PC-3 (cell line): ENCODE results near the gene MFAP2. TPM values are rescaled to one million over a fixed set of nuclear protein-coding genes. Genes with fewer than 3 reads are reported as not detected.

Experiments used
- ATAC-seq: fragments of 200-7000 bp; cut with Tn5 transposase; 2 replicates; pipeline ENCODE4 v1.9.1; 2020; ENCODE audit warnings: mild to moderate bottlenecking, moderate library complexity
- BruUV-seq: library from RNA; stranded (reverse); fragments of 400-500 nt; replicated peaks from 2 replicates; lab custom pipeline; 2021; lab: Mats Ljungman, UMichigan
- CTCF ChIA-PET: fragments of 300-600 bp; sonication (Branson Sonifier 250); formaldehyde crosslinking; loops from one replicate; lab custom pipeline; 2022; ENCODE audit warnings: antibody characterized with exemption; lab: Charles Lee
- POLR2A ChIA-PET: fragments of 300-600 bp; sonication (Branson Sonifier 250); formaldehyde crosslinking; loops from one replicate; lab custom pipeline; 2022; ENCODE audit warnings: antibody characterized with exemption; ENCODE audit not compliant: unreplicated experiment; lab: Charles Lee
- DNase-seq: peaks from one replicate; pipeline ENCODE4 v3.0.0-alpha.2; 2015
- H2AFZ ChIP-seq: fragments of 300-600 bp; sonication (generic); 2 replicates; pipeline ENCODE4 v1.6.0; 2016; ENCODE audit warnings: antibody characterized with exemption, low read length
- H3F3A ChIP-seq: fragments of 300-600 bp; sonication (generic); one replicate; pipeline ENCODE4 v1.6.0; 2017; ENCODE audit warnings: antibody characterized with exemption, low read length, control low read depth, mild to moderate bottlenecking; ENCODE audit not compliant: unreplicated experiment
- H3K27ac ChIP-seq: fragments of 300-600 bp; sonication (generic); 2 replicates; pipeline ENCODE4 v1.5.1; 2016; ENCODE audit warnings: mild to moderate bottlenecking, low read length
- H3K27me3 ChIP-seq: fragments of 300-600 bp; sonication (generic); 2 replicates; pipeline ENCODE4 v1.6.1; 2016; ENCODE audit warnings: low read length, mixed read lengths
- H3K36me3 ChIP-seq: fragments of 300-600 bp; sonication (generic); 2 replicates; pipeline ENCODE4 v1.6.1; 2016; ENCODE audit warnings: low read depth, mixed run types, low read length, mixed read lengths
- H3K4me1 ChIP-seq: fragments of 300-600 bp; sonication (generic); 2 replicates; pipeline ENCODE4 v1.5.1; 2016; ENCODE audit warnings: low read length; ENCODE audit not compliant: insufficient read depth
- H3K4me2 ChIP-seq: fragments of 300-600 bp; sonication (generic); 2 replicates; pipeline ENCODE4 v1.6.0; 2016; ENCODE audit warnings: low read length
- H3K4me3 ChIP-seq: fragments of 300-600 bp; sonication (generic); 2 replicates; pipeline ENCODE4 v1.5.1; 2016; ENCODE audit warnings: mild to moderate bottlenecking, low read length, mixed read lengths
- H3K79me2 ChIP-seq: fragments of 300-600 bp; sonication (generic); 2 replicates; pipeline ENCODE4 v1.6.1; 2017; ENCODE audit warnings: low read length, mixed read lengths
- H3K9ac ChIP-seq: fragments of 300-600 bp; sonication (generic); 2 replicates; pipeline ENCODE4 v1.6.0; 2016; ENCODE audit warnings: mild to moderate bottlenecking, low read length
- H3K9me2 ChIP-seq: fragments of 300-600 bp; sonication (generic); replicated peaks from 2 replicates; pipeline ENCODE4 v1.6.1; 2016; ENCODE audit warnings: mixed run types, low read length, mixed read lengths
- H3K9me3 ChIP-seq: fragments of 300-600 bp; sonication (generic); 2 replicates; pipeline ENCODE4 v1.6.1; 2016; ENCODE audit warnings: low read length, mixed read lengths
- H4K20me1 ChIP-seq: fragments of 300-600 bp; sonication (generic); 2 replicates; pipeline ENCODE4 v1.6.1; 2016; ENCODE audit warnings: low read length, mixed read lengths
- CTCF ChIP-seq: fragments of 300-600 bp; sonication (generic); conservative IDR thresholded peaks from 2 replicates; pipeline ENCODE4 v1.5.1; 2017; ENCODE audit warnings: antibody characterized with exemption, low read depth, mild to moderate bottlenecking, low read length
- EZH2 ChIP-seq: fragments of 300-600 bp; sonication (generic); IDR thresholded peaks from one replicate; pipeline ENCODE4 v1.6.1; 2017; ENCODE audit warnings: antibody characterized with exemption, mild to moderate bottlenecking, low read length; ENCODE audit not compliant: unreplicated experiment
- EZH2phosphoT487 ChIP-seq: fragments of 300-600 bp; sonication (generic); IDR thresholded peaks from 2 replicates; pipeline ENCODE4 v1.6.1; 2018; ENCODE audit warnings: mild to moderate bottlenecking, antibody characterized with exemption, low read length, borderline replicate concordance
- intact Hi-C: fragments of 100-400 bp; cut with micrococcal nuclease; formaldehyde crosslinking; loops from 2 replicates; pipeline ENCODE4 v1.9.0; 2023
- total RNA-seq: library from RNA; depleted of rRNA; stranded (reverse); fragments of >200 nt; gene quantifications from 2 replicates; pipeline ENCODE4 v1.2.3, GENCODE V29; 2014

Gene MFAP2
- total RNA-seq, 1 experiment from 2014 or later: 1.8 TPM

GRCh38 chr1:16978139-16978538, 2.3 kb downstream of the MFAP2 start:
- Histone ChIP-seq H3K9me2 (no peaks in the 10 kb centered on the region), H3F3A (no peaks in the 10 kb centered on the region), H3K27ac (no peak overlapping the region), H3K36me3 (no peaks in the 10 kb centered on the region), H2AFZ (no peak overlapping the region), H3K4me1 (peaks cover 23% of the 10 kb centered on the region), H3K79me2 (no peaks in the 10 kb centered on the region), H3K4me3 (no peak overlapping the region), H4K20me1 (no peaks in the 10 kb centered on the region), H3K4me2 (no peak overlapping the region), H3K9ac (no peak overlapping the region), H3K9me3 (no peaks in the 10 kb centered on the region), H3K27me3 (no peaks in the 10 kb centered on the region)
- intact Hi-C loops: no loop called here
- no TSS peak for BruUV-seq
- no peak for DNase-seq
- CTCF ChIA-PET: no interaction called here
- no peak for ATAC-seq
- POLR2A ChIA-PET: interaction anchor here (0.7 kb wide), 1 partner anchor 257 kb away, joined by 3 read pairs; no protein-coding TSS in a partner anchor
- TF ChIP-seq EZH2phosphoT487 (no peak), CTCF (no peak), EZH2 (no peak)

- H4K20me1 ChIP-seq: no peaks in the 10 kb centered on the region
- POLR2A ChIA-PET: no interaction called here
- no peaks in the 10 kb centered on the region for H3F3A ChIP-seq
- TF ChIP-seq EZH2 (no peak), CTCF (no peak), EZH2phosphoT487 (no peak)
- H2AFZ ChIP-seq: no peak overlapping the region
- ATAC-seq (no peak), DNase-seq (no peak)
- CTCF ChIA-PET: no interaction called here
- H3K9me2 ChIP-seq: no peaks in the 10 kb centered on the region
- no peak overlapping the region for H3K27ac ChIP-seq
- H3K4me3 ChIP-seq: no peak overlapping the region
- no peaks in the 10 kb centered on the region for H3K9me3 ChIP-seq
- H3K4me2 ChIP-seq: no peak overlapping the region
- intact Hi-C loops: no loop called here
- H3K4me1 ChIP-seq: peaks cover 18% of the 10 kb centered on the region
- no peak overlapping the region for H3K9ac ChIP-seq
- H3K79me2 ChIP-seq: no peaks in the 10 kb centered on the region
- no TSS peak for BruUV-seq
- no peaks in the 10 kb centered on the region for H3K27me3 ChIP-seq
- no peaks in the 10 kb centered on the region for H3K36me3 ChIP-seq
Measured at GRCh38 chr1:16977377-16977776, 3.0 kb downstream of the MFAP2 start.

GRCh38 chr1:16976966-16977365, 3.5 kb downstream of the MFAP2 start:
- CTCF ChIA-PET: no interaction called here
- Histone ChIP-seq H2AFZ (no peak overlapping the region), H3K9me2 (no peaks in the 10 kb centered on the region), H3K4me2 (no peak overlapping the region), H3K79me2 (no peaks in the 10 kb centered on the region), H3K27me3 (no peaks in the 10 kb centered on the region), H3F3A (no peaks in the 10 kb centered on the region), H3K4me1 (peaks cover 14% of the 10 kb centered on the region), H3K4me3 (no peak overlapping the region), H3K36me3 (no peaks in the 10 kb centered on the region), H3K27ac (no peak overlapping the region), H4K20me1 (no peaks in the 10 kb centered on the region), H3K9me3 (no peaks in the 10 kb centered on the region), H3K9ac (no peak overlapping the region)
- DNase-seq: no peak
- no TSS peak for BruUV-seq
- TF ChIP-seq EZH2phosphoT487 (no peak), CTCF (no peak), EZH2 (no peak)
- intact Hi-C loops: no loop called here
- POLR2A ChIA-PET: no interaction called here
- no peak for ATAC-seq
